HEK293 (cell line): ENCODE results near the gene SLC34A3.

Experiments
- BCL11B ChIP-seq: fragments of 450-650 bp; formaldehyde crosslinking; IDR thresholded peaks from 2 replicates; pipeline ENCODE4 v1.5.1; 2016; ENCODE audit warnings: low read depth, missing biosample characterization, missing genetic modification characterization
- ELK4 ChIP-seq: IDR thresholded peaks from 2 replicates; pipeline ENCODE4 v1.6.1; 2011; ENCODE audit warnings: mild to moderate bottlenecking, low read depth, low read length, borderline replicate concordance
- FEZF1 ChIP-seq: fragments of 450-650 bp; formaldehyde crosslinking; IDR thresholded peaks from 2 replicates; pipeline ENCODE4 v1.5.1; 2016; ENCODE audit warnings: missing biosample characterization, missing genetic modification characterization
- GLI4 ChIP-seq: fragments of 450-650 bp; formaldehyde crosslinking; IDR thresholded peaks from 2 replicates; pipeline ENCODE4 v1.5.1; 2016; ENCODE audit warnings: missing biosample characterization, missing genetic modification characterization
- GLIS1 ChIP-seq: fragments of 450-650 bp; formaldehyde crosslinking; IDR thresholded peaks from 2 replicates; pipeline ENCODE4 v1.5.1; 2016; ENCODE audit warnings: missing biosample characterization, missing genetic modification characterization
- HIC1 ChIP-seq: fragments of 450-650 bp; formaldehyde crosslinking; IDR thresholded peaks from 2 replicates; pipeline ENCODE4 v1.5.1; 2016; ENCODE audit warnings: missing biosample characterization, missing genetic modification characterization
- KLF17 ChIP-seq: fragments of 450-650 bp; formaldehyde crosslinking; IDR thresholded peaks from 2 replicates; pipeline ENCODE4 v1.5.1; 2016; ENCODE audit warnings: missing biosample characterization, missing genetic modification characterization
- KLF7 ChIP-seq: fragments of 450-650 bp; formaldehyde crosslinking; IDR thresholded peaks from 2 replicates; pipeline ENCODE4 v1.5.1; 2016; ENCODE audit warnings: missing biosample characterization, missing genetic modification characterization, borderline replicate concordance
- MEIS1 ChIP-seq: sonication (generic); formaldehyde crosslinking; IDR thresholded peaks from 2 replicates; pipeline ENCODE4 v1.8.1; 2022; ENCODE audit warnings: missing genetic modification reagents, mild to moderate bottlenecking, borderline replicate concordance
- MYNN ChIP-seq: fragments of 450-650 bp; formaldehyde crosslinking; IDR thresholded peaks from 2 replicates; pipeline ENCODE4 v1.5.1; 2016; ENCODE audit warnings: missing biosample characterization, missing genetic modification characterization, borderline replicate concordance
- MZF1 ChIP-seq: fragments of 450-650 bp; formaldehyde crosslinking; IDR thresholded peaks from 2 replicates; pipeline ENCODE4 v1.5.1; 2017; ENCODE audit warnings: missing biosample characterization, missing genetic modification characterization, borderline replicate concordance
- PBX3 ChIP-seq: sonication (generic); formaldehyde crosslinking; IDR thresholded peaks from 2 replicates; pipeline ENCODE4 v1.8.1; 2022; ENCODE audit warnings: mild to moderate bottlenecking, moderate library complexity, missing genetic modification reagents
- RBAK ChIP-seq: fragments of 450-650 bp; formaldehyde crosslinking; IDR thresholded peaks from 2 replicates; pipeline ENCODE4 v1.5.1; 2016; ENCODE audit warnings: missing biosample characterization, missing genetic modification characterization
- REPIN1 ChIP-seq: fragments of 450-650 bp; formaldehyde crosslinking; IDR thresholded peaks from 2 replicates; pipeline ENCODE4 v1.5.1; 2017; ENCODE audit warnings: missing biosample characterization, missing genetic modification characterization, low read depth
- REST ChIP-seq: fragments of 450-650 bp; formaldehyde crosslinking; IDR thresholded peaks from 2 replicates; pipeline ENCODE4 v1.5.1; 2016; ENCODE audit warnings: missing biosample characterization, missing genetic modification characterization
- SCRT2 ChIP-seq: fragments of 450-650 bp; formaldehyde crosslinking; IDR thresholded peaks from 2 replicates; pipeline ENCODE4 v1.5.1; 2016; ENCODE audit warnings: missing biosample characterization, missing genetic modification characterization
- SP7 ChIP-seq: fragments of 450-650 bp; formaldehyde crosslinking; IDR thresholded peaks from 2 replicates; pipeline ENCODE4 v1.5.1; 2016; ENCODE audit warnings: missing biosample characterization, missing genetic modification characterization
- ZBTB8A ChIP-seq: fragments of 450-650 bp; formaldehyde crosslinking; IDR thresholded peaks from 2 replicates; pipeline ENCODE4 v1.5.1; 2016; ENCODE audit warnings: missing biosample characterization, missing genetic modification characterization
- ZFP37 ChIP-seq: fragments of 450-650 bp; formaldehyde crosslinking; IDR thresholded peaks from 2 replicates; pipeline ENCODE4 v1.5.1; 2016; ENCODE audit warnings: missing biosample characterization, missing genetic modification characterization
- ZFP69B ChIP-seq: fragments of 450-650 bp; formaldehyde crosslinking; IDR thresholded peaks from 2 replicates; pipeline ENCODE4 v1.5.1; 2016; ENCODE audit warnings: missing biosample characterization, missing genetic modification characterization
- ZNF223 ChIP-seq: fragments of 450-650 bp; formaldehyde crosslinking; IDR thresholded peaks from 2 replicates; pipeline ENCODE4 v1.5.1; 2016; ENCODE audit warnings: missing biosample characterization, missing genetic modification characterization
- ZNF416 ChIP-seq: fragments of 450-650 bp; formaldehyde crosslinking; IDR thresholded peaks from 2 replicates; pipeline ENCODE4 v1.5.1; 2016; ENCODE audit warnings: missing biosample characterization, missing genetic modification characterization
- ZNF521 ChIP-seq: fragments of 450-650 bp; formaldehyde crosslinking; IDR thresholded peaks from 2 replicates; pipeline ENCODE4 v1.5.1; 2017; ENCODE audit warnings: missing biosample characterization, mild to moderate bottlenecking, missing genetic modification characterization
- ZNF529 ChIP-seq: fragments of 450-650 bp; formaldehyde crosslinking; IDR thresholded peaks from 2 replicates; pipeline ENCODE4 v1.5.1; 2017; ENCODE audit warnings: missing genetic modification characterization, missing biosample characterization; ENCODE audit not compliant: insufficient replicate concordance
- ZNF585B ChIP-seq: fragments of 450-650 bp; formaldehyde crosslinking; IDR thresholded peaks from 2 replicates; pipeline ENCODE4 v1.5.1; 2016; ENCODE audit warnings: missing biosample characterization, missing genetic modification characterization
- ZNF596 ChIP-seq: fragments of 450-650 bp; IDR thresholded peaks from 2 replicates; pipeline ENCODE4 v1.5.0; 2018; ENCODE audit warnings: missing biosample characterization, mild to moderate bottlenecking, missing genetic modification characterization, moderate library complexity
- ZNF623 ChIP-seq: fragments of 450-650 bp; formaldehyde crosslinking; IDR thresholded peaks from 2 replicates; pipeline ENCODE4 v1.5.1; 2016; ENCODE audit warnings: missing biosample characterization, missing genetic modification characterization
- ZNF670 ChIP-seq: fragments of 450-650 bp; formaldehyde crosslinking; IDR thresholded peaks from 2 replicates; pipeline ENCODE4 v1.5.1; 2016; ENCODE audit warnings: missing biosample characterization, missing genetic modification characterization, low read depth
- ZNF677 ChIP-seq: fragments of 450-650 bp; IDR thresholded peaks from 2 replicates; pipeline ENCODE4 v1.5.0; 2018; ENCODE audit warnings: missing biosample characterization, mild to moderate bottlenecking, missing genetic modification characterization, moderate library complexity
- ZNF701 ChIP-seq: fragments of 450-650 bp; formaldehyde crosslinking; IDR thresholded peaks from 2 replicates; pipeline ENCODE4 v1.5.1; 2016; ENCODE audit warnings: missing biosample characterization, missing genetic modification characterization
- ZNF747 ChIP-seq: fragments of 450-650 bp; formaldehyde crosslinking; IDR thresholded peaks from 2 replicates; pipeline ENCODE4 v1.5.1; 2016; ENCODE audit warnings: missing biosample characterization, missing genetic modification characterization

Gene SLC34A3

GRCh38 chr9:137254624-137255447 lies 24.1 kb downstream of the SLC34A3 start, which contains the start of gene NELFB (continued):
- TF ChIP-seq ZNF529 (no peak), GLIS1 (tag by site-specific recombination) (no peak), ZBTB8A (tag by site-specific recombination) (peak; percentile 100), ZNF623 (tag by site-specific recombination) (no peak), HIC1 (no peak; the same call in 1 of the 2 replicates), ZNF670 (tag by site-specific recombination) (no peak), RBAK (tag by site-specific recombination) (no peak), ZFP37 (tag by site-specific recombination) (no peak), ZFP69B (tag by site-specific recombination) (no peak), KLF7 (tag by site-specific recombination) (peak; percentile 22; the same call in 1 of the 2 replicates), ZNF585B (tag by site-specific recombination) (no peak), REPIN1 (no peak), ZNF521 (tag by site-specific recombination) (no peak), SP7 (0 out of 2 replicates have a peak, but pooled peaks have one; percentile 23), ZNF223 (tag by site-specific recombination) (no peak), BCL11B (tag by site-specific recombination) (no peak), ZNF416 (tag by site-specific recombination) (no peak), KLF17 (tag by site-specific recombination) (no peak; the same call in 1 of the 2 replicates), MYNN (tag by site-specific recombination) (no peak), SCRT2 (no peak), MEIS1 (CRISPR knock-in tag) (peak; percentile 32; the same call in 1 of the 2 replicates), ELK4 (no peak), FEZF1 (tag by site-specific recombination) (no peak), REST (no peak), ZNF677 (no peak), PBX3 (CRISPR knock-in tag) (peak; percentile 73), ZNF596 (tag by site-specific recombination) (peak; percentile 31; the same call in 1 of the 2 replicates), ZNF701 (tag by site-specific recombination) (no peak), ZNF747 (no peak), GLI4 (tag by site-specific recombination) (no peak), MZF1 (tag by site-specific recombination) (no peak)
